Stimulated activated CD8-positive, alpha-beta memory T cell treated with anti-CD3 and anti-CD28 coated beads, Interleukin-12 subunit alpha, Interleukin-12 subunit beta, amount 100 ng/mL, for 24 hours (primary cell): ENCODE measurements around the gene CPNE6.
"Not testable (repeated sequence)": the region's sequence is repeated elsewhere in the genome, so short reads cannot be mapped to it uniquely, and the experiment has no call there.

ENCODE experiments used
- DNase-seq: peaks from one replicate; pipeline ENCODE4 v3.0.0-alpha.2; 2020; ENCODE audit errors: extremely low read depth

CPNE6 gene

DNA sequence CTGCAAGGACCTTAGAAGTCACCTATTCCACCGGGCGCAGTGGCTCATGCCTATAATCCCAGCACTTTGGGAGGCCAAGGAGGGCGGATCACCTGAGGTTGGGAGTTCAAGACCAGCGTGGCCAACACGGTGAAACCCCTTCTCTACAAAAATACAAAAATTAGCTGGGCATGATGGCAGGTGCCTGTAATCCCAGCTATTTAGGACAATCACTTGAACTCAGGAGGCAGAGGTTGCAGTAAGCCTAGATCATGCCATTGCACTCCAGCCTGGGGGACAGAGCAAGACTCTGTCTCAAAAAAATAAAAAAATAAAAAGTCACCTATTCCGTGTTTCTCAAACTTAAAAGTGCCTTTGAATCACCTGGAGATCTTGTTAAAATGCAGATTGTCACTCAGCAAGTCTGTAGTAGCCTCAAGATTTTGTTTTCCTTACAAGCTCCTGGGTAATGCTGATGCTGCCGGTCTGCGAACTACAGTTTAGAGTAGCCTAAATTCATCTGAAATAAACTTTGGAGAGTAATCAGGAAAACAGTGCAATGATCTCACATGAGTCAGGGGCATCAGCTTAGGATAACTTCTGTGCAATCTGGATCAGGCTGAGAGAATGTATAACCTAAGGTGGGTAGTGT lies 34.4 kb downstream of the CPNE6 start:
- DNase-seq: not testable (repeated sequence)

DNA sequence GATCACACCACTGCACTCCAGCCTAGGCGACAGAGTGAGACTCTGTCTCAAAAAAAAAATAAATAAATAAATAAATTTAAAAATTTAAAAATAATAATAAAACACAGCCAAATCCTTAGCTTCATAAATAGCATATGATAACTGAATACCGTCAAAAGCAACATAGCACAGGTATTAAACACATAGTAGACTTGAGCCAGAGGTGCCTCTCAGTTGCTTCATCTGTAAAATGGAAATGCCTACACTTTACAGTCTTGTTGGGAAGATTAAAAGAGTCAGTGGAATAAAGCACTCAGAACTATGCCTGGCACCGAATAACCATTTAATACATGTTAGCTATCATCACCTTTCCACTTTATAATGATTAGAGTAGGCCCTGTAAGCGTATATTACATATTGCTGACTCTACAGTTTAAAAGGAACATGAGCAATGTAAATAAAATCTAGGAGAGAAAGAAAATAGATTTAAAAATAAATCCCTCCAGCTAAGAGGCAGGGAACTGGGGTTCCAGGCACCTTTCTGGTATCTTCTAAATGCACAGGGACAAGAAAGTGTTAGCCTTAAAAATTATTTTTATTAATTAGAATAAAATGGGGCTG lies 35.4 kb downstream of the CPNE6 start:
- DNase-seq: no peak

DNA sequence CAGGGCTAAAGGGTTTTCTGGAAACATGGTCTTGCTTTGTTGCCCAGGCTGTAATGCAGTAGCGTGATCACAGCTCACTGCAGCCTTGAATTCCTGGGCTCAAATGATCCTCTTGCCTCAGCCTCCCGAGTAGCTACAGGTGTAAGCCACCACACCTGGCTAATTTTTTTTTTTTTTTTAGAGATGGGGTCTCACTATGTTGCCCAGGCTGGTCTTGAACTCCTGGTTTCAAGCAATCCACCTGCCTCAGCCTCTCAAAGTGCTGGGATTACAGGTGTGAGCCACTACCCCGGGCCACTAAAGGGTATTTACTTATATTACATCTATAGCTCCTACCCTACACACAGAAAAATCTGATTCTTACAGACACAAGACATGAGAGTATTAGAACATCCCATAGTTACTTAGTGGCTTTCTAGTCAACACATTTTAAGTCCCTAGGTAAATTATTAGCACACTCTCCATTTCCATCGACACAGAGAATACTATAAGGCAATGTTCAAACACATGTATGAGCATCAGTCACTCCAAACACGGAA lies 37.0 kb downstream of the CPNE6 start:
- no peak for DNase-seq

DNA sequence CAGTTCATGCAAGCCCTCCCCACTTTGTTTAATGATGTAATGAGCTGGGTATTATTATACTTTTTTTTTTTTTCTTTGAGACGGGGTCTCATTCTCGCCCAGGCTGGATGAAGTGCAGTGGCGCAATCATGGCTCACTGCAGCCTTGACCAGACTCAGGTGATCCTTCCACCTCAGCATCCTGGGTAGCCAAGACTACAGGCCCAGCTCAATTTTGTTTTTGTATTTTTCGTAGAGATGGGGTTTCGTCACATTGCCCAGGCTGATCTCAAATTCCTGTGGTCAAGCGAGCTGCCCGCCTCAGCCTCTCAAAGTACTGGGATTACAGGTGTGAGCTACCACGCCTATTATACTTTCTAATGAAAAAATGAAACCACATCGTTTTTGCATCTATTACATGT lies 38.7 kb downstream of the CPNE6 start:
- DNase-seq: no peak

DNA sequence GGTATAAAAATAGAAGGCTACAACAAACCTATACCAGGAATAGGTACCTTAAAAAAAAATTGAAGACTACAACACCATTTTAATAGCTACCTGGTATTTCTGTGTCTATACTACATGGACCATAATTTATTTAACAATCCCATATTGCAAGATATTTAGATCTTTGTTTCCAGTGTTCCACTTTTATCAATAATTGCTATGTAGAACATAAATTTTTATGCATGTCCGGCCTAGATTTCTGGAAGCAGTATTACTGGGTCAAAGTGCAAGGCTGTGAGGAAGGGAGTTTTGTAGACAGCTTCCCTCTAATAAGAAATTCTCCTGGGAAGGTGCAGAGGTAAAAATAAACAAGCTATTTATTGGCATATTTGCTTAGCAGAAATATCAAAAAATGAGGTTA lies 39.2 kb downstream of the CPNE6 start:
- no peak for DNase-seq

DNA sequence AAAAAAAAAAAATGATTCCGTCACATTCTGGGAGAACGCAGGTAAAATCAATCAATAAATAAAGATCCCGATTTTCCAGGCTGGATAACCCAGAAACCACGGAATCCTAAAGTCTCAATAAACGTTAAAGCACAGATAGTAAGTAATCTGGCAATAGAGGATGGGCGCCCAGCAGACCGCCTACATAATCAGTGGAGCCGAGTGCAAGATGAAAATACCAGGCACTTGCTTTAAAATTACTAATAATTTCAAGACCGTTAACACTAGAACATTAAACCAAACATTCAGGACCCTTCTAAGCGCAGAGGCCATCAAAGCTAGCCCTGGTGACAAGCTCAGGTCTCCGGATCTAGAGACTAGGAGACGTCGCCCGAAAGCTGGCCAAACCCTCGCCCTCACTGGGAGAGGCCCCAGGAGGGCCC lies 42.0 kb downstream of the CPNE6 start:
- no peak for DNase-seq

DNA sequence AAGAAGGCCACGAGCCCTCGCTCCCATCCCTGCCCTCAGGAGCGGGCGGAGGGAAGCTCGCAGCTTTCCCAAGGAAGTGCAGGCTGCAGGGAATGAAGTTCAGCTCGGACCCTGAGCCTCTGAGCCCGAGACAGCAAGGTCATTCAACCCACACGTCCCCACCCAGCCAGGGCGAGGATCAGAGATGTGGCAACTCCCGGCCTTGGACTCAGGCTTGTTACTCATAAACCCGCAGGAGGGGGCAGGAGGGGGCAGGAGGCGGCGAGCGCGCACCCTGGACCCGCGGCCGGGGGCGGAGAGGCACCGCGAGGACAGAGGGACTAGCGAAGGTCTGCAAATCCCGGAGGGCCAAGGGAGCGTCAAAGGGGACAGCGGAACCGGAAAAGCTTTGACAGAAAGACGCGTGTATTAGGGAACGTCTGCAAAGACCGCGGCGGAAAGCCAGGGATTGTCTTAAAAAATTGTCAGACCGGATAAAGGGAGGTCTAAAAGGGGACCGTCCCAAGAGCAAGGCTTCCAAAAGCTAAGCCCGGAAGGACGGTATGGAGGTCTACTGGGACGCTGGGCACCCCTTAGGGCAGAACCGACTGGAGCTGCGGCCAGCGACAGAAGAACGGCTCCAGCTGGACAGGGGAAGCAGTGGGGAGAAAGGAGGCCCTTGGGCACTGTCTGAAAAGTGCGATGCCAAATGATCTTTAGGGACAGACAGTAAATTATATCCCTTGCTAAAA lies 42.6 kb downstream of the CPNE6 start:
- DNase-seq: peak; percentile 52

DNA sequence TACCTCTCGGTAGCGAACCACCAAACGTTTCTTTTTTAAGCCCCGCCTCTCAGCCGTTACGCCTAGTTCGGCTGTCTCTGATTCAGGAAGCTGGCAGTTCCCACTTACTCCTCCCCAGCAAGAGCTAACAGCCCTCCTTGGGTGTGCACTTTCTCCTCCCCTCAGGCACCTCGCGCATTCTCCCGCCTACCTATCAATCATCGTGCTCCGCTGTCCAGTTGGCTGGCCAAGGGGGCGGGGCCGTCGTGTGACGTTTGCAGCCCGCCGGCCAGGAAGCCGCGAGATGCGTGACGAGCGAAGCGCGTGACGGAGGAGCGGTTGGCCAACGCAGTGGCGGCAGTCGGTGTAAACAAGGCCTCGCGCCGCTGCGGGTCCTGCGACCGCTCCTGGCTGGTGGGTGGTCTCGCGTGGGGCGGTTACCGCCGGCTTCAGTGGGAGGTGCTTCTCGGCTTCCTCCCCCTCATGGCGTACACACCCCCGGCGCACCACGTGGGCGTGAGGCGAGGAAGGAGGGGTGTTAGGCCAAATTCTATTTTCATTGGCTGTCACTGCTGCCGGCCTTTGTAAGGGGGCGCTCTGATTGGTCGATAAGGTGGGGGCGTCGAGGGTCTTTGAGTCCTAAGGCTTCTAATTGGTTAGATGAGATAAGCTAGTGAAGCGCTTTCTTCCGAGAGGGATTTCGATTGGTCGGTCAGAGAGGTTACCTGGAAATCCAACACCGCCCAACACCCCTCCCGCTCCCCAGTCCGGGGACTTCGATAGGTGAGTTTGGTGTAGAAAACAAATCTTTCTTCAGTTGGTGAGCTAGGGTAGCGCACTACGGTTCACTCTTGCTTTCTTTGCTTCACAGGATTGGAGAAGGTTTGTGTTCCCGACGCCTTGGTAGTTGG lies 43.4 kb downstream of the CPNE6 start, which contains the start of the genes DCAF11 and NRL:
DCAF11 (plus strand) TSS at position 246 of the 890 bp plus-strand sequence. CDS start 818 bp downstream, outside the sequence.
NRL (minus strand) TSS at position 418 of the 890 bp plus-strand sequence. CDS start 32,101 bp downstream, outside the sequence.
- DNase-seq: peak; percentile 93

DNA sequence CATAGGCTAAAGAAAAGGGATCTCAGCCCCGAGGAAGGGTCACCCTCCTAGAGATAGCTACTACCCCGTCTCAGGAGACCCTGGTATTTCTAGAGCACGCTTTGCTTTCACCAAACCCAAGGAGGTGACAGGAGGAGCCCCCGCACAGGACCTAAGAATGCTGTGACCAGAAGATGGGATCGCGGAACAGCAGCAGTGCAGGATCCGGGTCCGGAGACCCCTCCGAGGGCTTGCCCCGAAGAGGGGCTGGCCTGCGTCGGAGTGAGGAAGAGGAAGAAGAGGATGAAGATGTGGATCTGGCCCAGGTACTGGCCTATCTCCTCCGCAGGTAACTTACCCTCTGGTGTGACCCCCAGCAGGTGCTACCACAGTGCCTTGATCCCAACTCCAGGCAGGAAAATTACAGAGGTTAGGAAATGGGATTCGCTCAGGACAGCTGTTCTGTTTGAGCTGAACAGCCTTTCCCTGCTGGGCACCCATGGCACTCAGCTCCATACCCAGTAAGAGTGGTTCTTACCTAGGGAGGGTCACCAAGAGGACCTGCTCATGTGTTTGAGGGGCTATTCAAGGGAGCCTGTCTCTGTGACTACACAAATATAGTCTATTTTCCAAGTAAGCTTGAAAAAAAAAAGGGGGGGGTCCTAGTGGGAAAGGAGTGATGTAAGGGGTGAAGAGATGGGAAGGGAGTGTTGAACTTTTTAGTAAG lies 44.2 kb downstream of the CPNE6 start:
- no peak for DNase-seq

DNA sequence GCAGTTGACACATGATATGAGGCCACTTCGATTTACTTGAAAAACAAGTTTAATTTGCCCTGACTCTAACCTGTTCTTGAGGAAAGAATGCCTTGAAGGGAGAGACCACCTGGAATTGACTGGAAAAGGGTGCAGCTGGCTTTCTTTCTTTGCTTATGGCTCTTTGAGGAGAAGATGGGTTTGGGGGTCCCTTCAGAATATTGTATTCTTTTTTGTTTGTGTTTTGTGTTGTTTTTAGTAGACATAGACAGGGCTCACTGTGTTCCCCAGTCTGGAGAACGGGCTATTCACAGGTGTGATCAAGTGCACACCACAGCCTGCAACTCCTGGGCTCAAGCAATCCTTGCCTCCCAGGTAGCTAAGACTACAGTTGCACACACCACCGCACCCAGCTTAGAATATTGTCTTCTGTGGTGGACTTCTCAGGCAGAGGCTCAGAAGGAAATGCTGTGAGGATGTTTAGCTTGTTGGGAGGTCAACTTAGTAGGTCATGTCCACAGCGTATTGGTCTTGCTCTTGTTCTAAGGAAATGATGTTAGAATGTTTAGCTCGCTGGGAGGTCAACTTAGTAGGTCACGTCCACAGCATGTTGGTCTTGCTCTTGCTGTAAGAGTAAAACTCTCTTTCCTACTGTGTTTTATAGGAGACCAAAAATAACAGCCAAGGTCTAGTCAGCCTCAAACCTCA lies 44.9 kb downstream of the CPNE6 start:
- no peak for DNase-seq

DNA sequence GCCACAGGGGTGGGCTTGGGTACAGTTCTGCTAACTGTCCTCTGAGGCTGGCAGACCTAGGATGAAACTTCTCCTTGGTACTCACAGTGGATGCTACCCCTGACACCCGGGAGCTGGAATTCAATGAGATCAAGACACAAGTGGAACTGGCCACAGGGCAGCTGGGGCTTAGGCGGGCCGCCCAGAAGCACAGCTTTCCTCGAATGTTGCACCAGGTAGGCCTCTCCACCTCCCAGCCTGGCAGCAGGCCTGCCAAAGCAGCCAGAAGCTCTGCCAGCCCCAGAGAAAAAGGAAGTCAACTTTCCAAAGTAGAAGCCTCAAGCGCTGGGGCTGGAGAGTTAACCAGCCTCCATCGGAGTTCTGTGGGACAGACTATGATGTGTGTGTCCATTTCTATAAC lies 45.8 kb downstream of the CPNE6 start:
- DNase-seq: no peak

DNA sequence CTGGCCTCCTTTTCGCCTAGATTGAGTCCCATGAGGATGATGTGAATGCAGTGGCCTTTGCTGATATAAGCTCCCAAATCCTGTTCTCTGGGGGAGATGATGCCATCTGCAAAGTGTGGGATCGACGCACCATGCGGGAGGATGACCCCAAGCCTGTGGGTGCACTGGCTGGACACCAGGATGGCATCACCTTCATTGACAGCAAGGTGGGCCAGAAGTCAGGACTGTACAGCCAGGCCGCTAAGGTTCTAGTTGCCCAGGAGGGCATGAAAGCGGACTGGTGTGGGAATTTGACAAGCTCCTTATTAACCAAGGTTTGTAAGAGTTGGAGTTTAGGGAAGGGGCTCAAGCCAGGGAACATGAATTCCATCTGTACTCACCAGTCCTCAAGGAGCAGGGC lies 48.3 kb downstream of the CPNE6 start:
- no peak for DNase-seq

DNA sequence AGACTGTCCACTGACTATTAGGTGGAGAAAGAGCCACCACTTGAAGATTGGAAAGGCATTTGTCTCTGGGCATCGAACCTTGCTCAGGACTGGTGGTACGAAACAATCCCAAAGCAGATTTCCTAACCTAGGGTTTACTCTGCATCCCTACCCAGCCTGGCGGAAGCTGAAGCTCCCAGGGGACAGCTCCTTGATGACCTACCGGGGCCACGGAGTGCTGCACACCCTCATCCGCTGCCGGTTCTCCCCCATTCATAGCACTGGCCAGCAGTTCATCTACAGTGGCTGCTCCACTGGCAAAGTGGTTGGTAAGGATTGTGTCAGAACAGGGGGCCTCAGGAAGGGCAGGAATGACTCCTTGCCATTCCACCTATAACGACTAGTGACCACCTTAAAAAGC lies 49.8 kb downstream of the CPNE6 start:
- DNase-seq: no peak

DNA sequence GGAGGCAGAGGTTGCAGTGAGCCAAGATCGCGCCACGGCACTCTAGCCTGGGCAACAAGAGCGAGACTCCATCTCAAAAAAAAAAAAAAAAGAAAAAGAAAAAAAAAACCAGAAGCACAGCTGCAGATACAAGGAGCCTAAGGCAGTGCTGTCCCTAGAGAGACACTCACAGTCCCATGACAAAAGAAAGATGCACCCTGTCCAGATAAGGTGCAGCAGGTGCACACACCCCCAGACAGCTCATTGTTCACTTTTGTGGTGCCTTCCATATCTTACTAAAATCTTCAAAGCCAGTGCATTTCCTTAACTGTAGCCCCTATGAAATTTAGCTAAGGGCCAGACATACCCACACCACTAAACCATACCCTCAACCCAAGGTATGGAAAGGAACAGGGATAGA lies 51.1 kb downstream of the CPNE6 start:
- no peak for DNase-seq

DNA sequence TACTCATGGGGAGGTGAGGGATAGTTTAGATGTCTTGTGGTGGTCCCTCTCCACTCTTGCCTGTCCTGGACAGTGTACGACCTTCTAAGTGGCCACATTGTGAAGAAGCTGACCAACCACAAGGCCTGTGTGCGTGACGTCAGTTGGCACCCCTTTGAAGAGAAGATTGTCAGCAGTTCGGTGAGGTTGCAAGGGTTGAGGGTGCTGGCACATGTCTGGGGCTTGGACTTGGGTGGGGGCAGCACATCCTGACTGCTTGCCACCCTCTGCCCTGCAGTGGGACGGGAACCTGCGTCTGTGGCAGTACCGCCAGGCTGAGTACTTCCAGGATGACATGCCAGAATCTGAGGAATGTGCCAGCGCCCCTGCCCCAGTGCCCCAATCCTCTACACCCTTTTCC lies 51.5 kb downstream of the CPNE6 start:
- no peak for DNase-seq

DNA sequence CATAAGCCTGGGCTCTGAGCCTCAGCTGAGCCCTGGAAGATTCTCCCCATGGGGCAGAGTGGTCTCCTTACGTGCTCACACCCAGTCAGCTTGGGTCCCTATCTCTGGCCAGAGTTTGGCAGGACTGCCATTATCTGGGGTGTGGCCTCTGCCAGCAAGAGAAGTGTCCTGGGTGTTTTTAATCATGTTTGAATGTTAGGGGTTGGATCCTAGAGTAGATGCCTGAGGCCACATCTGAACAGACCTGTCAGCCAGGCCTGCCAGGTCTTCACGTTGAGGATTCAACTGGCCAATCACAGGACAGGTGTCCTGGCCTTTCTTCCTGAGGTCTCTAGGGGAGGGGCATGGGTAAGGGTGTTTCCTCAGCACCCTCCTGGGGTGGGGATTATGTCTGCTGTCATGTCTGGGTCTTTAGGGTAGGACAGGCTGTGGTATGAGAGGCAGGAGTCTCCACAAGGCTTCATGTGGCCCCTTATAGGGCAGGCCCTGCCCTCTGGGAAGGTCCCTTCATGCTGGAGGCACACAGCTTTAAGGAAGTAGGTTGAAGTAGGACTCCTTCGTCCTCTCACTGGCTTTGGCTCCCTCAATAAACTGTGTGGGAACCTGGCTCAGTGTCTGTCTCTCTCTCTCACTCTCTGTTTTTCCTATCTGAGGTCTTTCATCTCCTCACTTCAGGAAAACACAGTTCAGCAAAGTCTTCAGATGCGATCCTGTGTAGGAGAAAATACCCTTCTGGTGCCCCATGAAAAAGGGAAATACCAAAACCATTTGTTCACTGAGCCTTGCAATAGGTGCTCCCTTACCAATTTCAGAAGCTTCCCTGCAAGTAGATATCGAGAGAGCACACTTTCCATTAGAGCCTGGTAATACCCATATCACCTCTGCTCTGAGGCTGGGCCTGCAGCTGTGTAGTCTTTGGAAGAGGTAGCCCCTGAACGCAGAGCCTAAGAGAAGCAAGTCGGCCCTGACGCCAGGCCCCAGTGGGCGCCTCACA lies 52.4 kb downstream of the CPNE6 start:
- no peak for DNase-seq

DNA sequence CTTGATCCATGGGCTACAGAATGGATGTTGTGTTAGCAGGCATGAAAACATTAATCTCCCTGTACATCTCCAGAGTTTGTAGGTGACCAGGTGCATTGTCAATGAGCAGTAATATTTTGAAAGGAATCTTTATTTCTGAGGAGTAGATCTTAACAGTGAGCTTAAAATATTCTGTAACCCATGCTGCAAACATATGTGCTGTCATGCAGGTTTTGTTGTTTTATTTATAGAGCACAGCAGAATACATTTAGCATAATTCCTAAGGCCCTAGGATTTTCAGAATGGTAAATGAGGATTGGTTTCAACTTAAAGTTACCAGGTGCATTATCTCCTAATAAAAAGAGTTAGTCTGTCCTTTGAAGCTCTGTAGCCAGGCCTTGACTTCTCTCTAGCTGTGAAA lies 55.6 kb downstream of the CPNE6 start:
- DNase-seq: no peak

DNA sequence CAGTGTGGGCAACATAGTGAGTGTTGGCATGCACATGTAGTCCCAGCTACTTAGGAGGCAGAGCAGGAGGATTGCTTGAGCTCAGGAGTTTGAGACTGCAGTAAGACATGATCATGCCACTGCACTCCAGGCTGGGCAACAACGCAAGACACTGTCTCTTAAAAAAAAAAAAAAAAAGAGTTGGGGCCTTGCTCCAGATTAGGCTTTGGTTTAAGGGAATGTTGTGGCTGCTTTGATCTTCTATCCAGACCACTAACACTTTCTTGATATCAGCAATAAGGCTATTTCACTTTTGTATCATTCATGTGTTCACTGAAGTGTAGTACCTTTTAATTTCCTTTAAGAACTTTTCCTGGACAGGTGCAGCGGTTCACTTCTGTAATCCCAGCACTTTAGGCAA lies 56.3 kb downstream of the CPNE6 start:
- DNase-seq: no peak
